ENCODE measurements around the gene CACNA1F. TPM values are rescaled to one million over a fixed set of nuclear protein-coding genes. Genes with fewer than 3 reads are reported as not detected.

Gene CACNA1F
- total and polyA plus RNA-seq, 10 of the 15 experiments (the other 5 are each of a cell fraction or from before 2014, with no cell fraction given): 0.01 to 0.32 (median 0.05) TPM; not detected in 5

DNA sequence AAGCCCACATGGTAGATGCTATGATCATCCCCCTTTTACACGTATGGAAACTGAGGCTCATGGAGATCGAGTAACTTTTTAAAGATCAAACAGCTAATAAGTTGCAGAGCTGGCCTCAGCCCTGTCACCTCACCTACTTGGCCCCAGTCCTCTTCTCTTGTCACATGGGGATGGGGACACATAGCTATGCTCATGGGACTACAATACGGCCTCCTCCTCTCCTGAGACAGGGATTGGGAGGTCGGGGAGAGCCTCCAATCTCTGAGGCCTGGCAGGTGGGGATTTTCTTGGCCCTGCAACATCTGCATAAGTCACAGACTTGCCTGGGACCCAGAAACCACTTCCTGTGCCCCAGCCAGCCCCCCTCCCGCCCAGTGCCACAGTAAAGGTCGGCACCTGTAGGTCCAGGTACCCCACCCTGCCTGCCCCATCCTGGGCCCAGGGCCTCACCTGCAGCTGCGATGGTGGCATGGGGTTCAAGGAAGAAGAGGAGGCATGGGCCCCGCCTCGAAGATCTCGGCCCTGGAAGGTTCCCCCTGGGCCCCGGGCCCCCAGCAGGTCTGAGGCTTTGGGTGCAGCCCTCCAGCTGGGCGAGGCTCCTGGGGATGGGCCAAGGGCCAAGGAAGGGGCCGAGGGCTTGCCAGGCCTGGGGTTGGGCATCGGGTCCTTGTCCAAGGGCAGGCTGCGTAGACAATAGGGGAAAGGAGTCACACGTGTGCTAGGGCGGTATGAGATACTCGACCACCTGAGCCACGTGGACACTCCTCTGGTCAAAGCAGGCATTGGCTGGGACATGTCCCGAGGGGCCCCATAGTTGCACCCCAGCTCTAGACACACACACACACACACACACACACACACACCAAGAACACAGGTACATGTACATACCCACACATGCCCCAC, 25.0 kb upstream of the CACNA1F start (continued):
- TF ChIP-seq, protein P1, sequence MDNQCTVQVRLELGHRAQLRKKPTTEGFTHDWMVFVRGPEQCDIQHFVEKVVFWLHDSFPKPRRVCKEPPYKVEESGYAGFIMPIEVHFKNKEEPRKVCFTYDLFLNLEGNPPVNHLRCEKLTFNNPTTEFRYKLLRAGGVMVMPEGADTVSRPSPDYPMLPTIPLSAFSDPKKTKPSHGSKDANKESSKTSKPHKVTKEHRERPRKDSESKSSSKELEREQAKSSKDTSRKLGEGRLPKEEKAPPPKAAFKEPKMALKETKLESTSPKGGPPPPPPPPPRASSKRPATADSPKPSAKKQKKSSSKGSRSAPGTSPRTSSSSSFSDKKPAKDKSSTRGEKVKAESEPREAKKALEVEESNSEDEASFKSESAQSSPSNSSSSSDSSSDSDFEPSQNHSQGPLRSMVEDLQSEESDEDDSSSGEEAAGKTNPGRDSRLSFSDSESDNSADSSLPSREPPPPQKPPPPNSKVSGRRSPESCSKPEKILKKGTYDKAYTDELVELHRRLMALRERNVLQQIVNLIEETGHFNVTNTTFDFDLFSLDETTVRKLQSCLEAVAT (IDR thresholded peaks at IDR 0.05): no peak
- TF ChIP-seq, protein P2, sequence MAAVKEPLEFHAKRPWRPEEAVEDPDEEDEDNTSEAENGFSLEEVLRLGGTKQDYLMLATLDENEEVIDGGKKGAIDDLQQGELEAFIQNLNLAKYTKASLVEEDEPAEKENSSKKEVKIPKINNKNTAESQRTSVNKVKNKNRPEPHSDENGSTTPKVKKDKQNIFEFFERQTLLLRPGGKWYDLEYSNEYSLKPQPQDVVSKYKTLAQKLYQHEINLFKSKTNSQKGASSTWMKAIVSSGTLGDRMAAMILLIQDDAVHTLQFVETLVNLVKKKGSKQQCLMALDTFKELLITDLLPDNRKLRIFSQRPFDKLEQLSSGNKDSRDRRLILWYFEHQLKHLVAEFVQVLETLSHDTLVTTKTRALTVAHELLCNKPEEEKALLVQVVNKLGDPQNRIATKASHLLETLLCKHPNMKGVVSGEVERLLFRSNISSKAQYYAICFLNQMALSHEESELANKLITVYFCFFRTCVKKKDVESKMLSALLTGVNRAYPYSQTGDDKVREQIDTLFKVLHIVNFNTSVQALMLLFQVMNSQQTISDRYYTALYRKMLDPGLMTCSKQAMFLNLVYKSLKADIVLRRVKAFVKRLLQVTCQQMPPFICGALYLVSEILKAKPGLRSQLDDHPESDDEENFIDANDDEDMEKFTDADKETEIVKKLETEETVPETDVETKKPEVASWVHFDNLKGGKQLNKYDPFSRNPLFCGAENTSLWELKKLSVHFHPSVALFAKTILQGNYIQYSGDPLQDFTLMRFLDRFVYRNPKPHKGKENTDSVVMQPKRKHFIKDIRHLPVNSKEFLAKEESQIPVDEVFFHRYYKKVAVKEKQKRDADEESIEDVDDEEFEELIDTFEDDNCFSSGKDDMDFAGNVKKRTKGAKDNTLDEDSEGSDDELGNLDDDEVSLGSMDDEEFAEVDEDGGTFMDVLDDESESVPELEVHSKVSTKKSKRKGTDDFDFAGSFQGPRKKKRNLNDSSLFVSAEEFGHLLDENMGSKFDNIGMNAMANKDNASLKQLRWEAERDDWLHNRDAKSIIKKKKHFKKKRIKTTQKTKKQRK (IDR thresholded peaks at IDR 0.05; ENCODE audit: low read depth, low read length): no peak
- TF ChIP-seq MEF2B (IDR thresholded peaks at IDR 0.05; ENCODE audit: partially characterized antibody, poor library complexity, severe bottlenecking): no peak
- TF ChIP-seq, protein P3, sequence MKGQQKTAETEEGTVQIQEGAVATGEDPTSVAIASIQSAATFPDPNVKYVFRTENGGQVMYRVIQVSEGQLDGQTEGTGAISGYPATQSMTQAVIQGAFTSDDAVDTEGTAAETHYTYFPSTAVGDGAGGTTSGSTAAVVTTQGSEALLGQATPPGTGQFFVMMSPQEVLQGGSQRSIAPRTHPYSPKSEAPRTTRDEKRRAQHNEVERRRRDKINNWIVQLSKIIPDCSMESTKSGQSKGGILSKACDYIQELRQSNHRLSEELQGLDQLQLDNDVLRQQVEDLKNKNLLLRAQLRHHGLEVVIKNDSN (IDR thresholded peaks at IDR 0.05; ENCODE audit: borderline replicate concordance, extremely low read length, insufficient read depth, low read depth, low read length): no peak
- no peak for TF ChIP-seq CBX5 (IDR thresholded peaks at IDR 0.05; ENCODE audit: low read depth)
- TF ChIP-seq, protein P4, sequence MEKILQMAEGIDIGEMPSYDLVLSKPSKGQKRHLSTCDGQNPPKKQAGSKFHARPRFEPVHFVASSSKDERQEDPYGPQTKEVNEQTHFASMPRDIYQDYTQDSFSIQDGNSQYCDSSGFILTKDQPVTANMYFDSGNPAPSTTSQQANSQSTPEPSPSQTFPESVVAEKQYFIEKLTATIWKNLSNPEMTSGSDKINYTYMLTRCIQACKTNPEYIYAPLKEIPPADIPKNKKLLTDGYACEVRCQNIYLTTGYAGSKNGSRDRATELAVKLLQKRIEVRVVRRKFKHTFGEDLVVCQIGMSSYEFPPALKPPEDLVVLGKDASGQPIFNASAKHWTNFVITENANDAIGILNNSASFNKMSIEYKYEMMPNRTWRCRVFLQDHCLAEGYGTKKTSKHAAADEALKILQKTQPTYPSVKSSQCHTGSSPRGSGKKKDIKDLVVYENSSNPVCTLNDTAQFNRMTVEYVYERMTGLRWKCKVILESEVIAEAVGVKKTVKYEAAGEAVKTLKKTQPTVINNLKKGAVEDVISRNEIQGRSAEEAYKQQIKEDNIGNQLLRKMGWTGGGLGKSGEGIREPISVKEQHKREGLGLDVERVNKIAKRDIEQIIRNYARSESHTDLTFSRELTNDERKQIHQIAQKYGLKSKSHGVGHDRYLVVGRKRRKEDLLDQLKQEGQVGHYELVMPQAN (conservative IDR thresholded peaks at IDR 0.05): no peak
- no peak for TF ChIP-seq NFIC (IDR thresholded peaks at IDR 0.05; ENCODE audit: low read depth, low read length)
- no peak for TF ChIP-seq ZNF274 (IDR thresholded peaks at IDR 0.05; ENCODE audit: insufficient read depth, insufficient read length)
- TF ChIP-seq, protein P5, sequence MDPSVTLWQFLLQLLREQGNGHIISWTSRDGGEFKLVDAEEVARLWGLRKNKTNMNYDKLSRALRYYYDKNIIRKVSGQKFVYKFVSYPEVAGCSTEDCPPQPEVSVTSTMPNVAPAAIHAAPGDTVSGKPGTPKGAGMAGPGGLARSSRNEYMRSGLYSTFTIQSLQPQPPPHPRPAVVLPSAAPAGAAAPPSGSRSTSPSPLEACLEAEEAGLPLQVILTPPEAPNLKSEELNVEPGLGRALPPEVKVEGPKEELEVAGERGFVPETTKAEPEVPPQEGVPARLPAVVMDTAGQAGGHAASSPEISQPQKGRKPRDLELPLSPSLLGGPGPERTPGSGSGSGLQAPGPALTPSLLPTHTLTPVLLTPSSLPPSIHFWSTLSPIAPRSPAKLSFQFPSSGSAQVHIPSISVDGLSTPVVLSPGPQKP (IDR thresholded peaks at IDR 0.05; ENCODE audit: low read depth, low read length): no peak
- no peak for TF ChIP-seq TARDBP (IDR thresholded peaks at IDR 0.05; ENCODE audit: borderline replicate concordance)

Measured in GM12878 (cell line).